ENCODE measurements around the gene PARVB.

- TF ChIP-seq POLR2A (IDR thresholded peaks at IDR 0.05) (no peak), CTCF (IDR thresholded peaks at IDR 0.05) (no peak), EP300 (IDR thresholded peaks at IDR 0.05) (no peak)
Measured at GRCh38 chr22:44210722-44211121, 186.6 kb downstream of the PARVB start.
